GM19035 (cell line): ENCODE measurements around the gene IQSEC3.
"Not testable (repeated sequence)": the region's sequence is repeated elsewhere in the genome, so short reads cannot be mapped to it uniquely, and the experiment has no call there.

Experiments
- ATAC-seq: cut with Tn5 transposase; IDR thresholded peaks from one replicate; pipeline ENCODE4 v1.9.1; 2021; ENCODE audit not compliant: unreplicated experiment

IQSEC3 gene

GRCh38 chr12:52902-53734 is 13.4 kb upstream of the IQSEC3 start:
- ATAC-seq: not testable (repeated sequence)

DNA sequence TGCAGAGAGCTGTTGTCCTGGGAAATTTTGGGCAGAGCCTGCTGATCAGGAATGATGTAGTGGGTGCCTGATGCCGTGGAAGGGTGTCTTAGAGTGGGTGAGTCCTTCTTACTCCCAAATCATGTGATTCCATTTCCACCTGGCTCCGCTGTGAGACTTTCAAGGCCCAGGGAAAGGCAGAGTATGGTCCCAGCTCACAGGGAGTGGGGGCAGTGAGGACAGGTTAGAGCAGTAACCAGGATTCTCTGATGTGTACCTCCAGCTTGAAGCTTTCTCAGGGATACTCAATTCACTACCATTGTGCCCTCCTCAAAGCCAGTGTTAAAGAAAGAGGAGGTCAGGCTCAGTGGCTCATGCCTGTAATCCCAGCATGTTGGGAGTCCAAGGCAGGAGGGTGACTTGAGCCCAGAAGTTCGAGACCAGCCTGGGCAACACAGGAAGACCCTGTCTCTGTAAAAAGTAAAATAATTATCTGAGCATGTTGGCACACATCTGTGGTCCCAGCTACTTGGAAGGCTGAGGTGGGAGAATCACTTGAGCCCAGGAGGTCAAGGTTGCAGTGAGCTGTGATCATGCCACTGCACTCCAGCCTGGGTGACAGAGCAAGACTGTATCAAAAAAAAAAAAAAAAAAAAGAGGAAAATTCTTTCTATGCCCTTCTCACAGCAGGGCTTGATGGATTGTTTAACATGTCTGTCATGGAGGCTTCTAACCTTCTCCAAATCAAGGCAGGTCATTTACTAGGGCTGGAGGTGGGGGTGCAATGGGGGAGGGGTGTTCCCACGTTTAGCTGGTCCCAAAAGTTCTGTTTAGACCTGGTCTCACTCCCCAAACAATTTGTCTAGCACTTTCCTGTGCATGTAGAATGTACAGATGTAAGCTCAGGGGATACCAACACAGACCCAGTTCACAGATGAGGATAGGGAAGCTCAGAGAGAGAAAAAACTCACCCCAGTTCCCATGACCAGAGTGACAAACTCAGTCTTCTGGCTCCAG is 12.5 kb upstream of the IQSEC3 start:
- no peak for ATAC-seq

- ATAC-seq: no peak
Observed at GRCh38 chr12:54750-55535, 11.6 kb upstream of the IQSEC3 start.

DNA sequence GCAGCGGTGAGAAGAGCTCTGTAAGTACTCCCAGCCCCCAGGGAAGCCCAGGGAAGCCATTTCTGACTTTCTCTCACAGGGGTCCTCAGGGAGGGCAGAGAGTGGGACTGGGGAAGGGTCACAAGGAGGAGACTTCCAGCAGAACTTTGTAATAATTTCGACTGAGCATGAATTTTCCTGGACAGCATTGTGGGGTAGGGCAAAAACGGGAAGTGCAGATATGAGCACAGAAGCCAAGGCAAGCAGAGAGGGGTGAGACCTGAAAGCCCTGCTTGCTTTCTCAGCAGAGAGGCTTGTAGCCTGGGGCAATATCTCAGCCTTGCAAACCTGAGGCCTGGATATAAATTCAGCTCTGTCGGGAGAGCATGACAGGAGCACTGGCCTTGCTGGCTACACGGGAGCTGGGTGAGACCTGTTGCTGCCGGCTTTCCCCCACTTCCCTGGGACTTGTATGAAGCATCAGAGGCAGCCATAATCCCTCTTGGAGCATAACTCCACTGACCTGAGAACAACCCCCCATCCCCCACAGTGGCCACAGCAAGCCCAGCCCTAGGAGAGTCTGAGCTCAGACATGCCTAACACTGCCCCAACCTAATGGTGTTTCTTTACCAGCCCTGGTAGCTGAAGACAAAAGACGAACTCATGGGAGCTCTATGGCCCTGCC is 9.8 kb upstream of the IQSEC3 start:
- ATAC-seq: no peak

DNA sequence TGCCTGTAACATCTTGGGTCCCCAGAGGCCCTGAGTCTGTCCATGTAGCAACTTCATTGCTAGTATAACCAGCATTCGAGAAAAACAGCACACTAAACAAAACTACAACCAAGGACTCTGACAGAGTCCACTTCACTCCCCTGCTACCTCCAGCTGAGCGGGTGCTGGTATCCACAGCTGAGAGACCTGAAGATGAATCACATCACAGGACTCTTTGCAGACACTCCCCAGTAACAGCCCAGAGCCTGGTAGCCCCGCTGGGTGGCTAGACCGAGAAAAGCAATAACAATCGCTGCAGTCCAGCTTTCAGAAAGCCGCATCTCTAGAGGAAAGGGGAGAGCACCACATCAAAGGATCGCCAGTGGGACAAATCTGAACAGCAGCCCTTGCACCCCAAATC is 9.0 kb upstream of the IQSEC3 start:
- ATAC-seq: no peak

DNA sequence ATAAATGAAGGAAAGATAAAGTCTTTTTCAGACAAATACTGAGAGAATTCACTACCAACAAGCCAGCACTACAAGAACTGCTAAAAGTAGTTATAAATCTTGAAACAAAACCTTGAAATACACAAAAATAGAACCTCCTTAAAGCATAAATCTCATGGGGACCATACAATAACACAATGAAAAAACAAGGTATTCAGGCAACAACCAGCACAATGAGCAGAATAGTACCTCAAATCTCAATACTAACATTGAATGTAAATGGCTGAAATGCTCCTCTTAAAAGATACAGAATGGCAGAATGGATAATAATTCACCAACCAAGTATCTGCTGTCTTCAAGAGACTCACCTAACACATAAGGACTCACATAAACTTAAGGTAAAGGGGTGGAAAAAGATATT is 7.7 kb upstream of the IQSEC3 start:
- no peak for ATAC-seq

- ATAC-seq: not testable (repeated sequence)
Observed at GRCh38 chr12:61845-62244, 4.7 kb upstream of the IQSEC3 start.

DNA sequence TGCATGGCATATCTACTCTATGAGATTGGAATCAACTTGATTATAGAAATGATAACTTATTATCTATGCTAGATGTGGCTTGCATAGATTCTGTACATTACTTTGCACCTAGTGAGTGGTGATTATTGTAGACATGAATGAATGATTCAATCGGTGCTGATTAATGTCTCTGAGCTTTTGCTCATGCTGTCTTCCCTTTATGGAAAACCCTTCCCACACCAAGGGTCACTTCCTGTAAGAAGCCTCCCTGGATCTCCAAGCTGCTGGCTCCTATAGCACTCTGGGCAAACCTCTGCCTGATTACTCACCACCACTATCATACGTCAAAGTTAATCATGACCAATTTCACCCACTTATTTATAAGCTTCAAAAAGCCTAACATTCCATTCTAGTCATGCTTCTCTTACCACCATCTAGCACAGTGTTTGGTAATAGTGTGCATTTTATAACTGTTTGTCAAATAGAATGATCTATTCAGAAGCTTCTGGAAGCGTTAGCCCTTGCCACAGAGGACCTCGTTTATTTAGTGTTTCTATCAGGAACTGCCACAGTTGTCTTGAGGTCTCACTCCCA is 990 bp upstream of the IQSEC3 start:
- not testable (repeated sequence) for ATAC-seq

DNA sequence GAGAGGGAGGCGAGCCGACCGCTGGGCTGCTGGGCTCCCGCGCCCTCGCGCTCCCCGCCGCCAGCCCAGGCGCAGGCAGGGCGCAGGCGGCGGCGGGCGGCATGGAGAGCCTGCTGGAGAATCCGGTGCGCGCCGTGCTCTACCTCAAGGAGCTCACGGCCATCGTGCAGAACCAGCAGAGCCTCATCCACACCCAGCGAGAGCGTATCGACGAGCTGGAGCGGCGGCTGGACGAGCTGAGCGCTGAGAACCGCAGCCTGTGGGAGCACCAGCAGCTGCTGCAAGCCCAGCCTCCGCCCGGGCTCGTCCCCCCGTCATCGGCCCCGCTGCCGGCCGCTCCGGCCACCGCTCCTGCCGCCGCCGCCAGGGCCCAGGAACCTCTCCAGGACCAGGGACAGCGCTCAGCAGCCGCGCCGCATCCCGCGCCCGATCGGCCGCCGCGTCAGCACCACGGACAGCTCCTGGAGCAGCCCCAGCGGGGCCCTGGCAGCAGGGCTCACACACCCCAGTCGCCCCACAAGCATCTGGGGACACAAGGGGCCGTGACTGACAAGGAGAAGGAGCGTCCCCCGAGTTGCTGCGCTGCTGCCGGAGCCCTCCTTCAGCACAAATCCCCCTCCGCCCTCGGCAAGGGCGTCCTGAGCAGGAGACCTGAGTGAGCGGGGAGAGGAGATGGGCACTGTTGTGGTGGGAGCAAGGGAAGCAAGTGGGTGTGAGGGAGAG is 376 bp downstream of the IQSEC3 start:
- ATAC-seq: peak; percentile 68

DNA sequence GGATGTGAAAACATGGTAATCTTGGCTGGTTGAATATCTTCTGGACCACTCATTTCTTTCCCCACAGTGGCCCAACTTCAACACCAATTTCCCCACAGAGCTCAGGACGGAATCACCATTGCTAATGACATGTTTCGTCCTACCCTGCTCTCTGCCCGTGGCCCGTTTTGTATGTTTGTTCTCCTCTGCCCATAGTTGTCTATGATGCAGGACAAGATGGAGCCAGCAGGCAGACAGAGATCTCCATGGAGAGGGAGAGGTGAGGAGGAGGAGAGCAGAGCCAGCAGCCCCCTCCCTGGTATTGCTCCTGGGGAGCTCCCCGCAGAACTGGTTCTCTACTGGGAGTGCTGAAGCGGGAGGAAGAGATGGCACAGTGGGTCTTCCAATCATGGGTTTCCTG is 3.1 kb downstream of the IQSEC3 start:
- ATAC-seq: not testable (repeated sequence)

- not testable (repeated sequence) for ATAC-seq
Observed at GRCh38 chr12:70541-70940, 4.0 kb downstream of the IQSEC3 start.

GRCh38 chr12:72018-72417 is 5.5 kb downstream of the IQSEC3 start:
- not testable (repeated sequence) for ATAC-seq

GRCh38 chr12:74420-75190 is 8.0 kb downstream of the IQSEC3 start:
- not testable (repeated sequence) for ATAC-seq

- ATAC-seq: not testable (repeated sequence)
Observed at GRCh38 chr12:75541-75940, 9.0 kb downstream of the IQSEC3 start.

DNA sequence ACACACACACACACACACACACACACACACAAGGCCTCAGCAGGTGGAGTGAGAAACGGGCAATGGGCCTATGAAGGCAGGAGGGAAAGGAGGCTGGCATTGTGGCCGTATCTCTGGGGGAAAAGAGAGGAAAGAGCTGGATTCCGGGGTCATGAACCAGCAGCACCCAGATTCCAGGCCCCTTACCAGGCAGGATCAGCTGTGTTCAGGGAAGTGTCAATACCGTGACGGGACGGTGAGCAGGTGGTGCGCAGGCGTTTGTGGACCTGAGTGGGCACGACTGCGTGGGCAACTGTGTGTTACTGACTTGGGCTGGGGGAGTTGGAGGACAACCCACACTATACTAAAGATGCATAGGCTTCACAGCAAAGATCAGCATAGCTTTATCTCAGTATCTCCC is 9.5 kb downstream of the IQSEC3 start:
- ATAC-seq: not testable (repeated sequence)

- not testable (repeated sequence) for ATAC-seq
Observed at GRCh38 chr12:76551-76950, 10.0 kb downstream of the IQSEC3 start.

- ATAC-seq: not testable (repeated sequence)
Observed at GRCh38 chr12:77101-77719, 10.6 kb downstream of the IQSEC3 start.

DNA sequence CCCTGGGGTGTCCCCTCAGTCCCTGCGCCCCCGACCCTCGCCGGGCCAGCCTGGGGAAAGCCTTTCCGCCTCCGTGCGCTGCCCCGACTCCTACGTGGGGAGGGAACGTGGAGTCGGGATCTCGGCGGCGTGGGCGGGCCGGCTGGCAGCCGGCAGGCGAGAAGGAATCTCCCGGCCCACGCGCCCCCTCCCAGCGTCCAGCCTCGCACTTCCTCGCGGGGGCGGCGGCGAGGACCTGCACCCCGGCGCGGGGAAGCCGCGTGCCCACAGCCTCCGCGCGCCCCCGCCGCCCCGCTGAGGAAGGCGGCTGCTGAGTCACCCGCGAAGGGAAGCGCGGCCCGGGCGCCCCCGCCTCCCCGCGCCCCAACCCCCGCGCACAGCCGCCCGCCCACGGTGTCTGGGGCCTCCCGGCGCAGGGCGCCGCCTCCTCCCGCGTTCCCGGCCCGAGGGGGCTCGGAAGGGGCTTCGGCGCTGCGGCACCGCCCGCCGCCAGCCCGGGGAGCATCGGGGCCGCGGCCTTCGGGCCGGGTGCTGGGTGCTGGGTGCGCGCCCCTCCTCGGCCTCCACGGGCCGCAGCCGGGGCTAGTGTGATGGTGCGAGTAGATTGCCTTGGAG is 11.3 kb downstream of the IQSEC3 start:
- not testable (repeated sequence) for ATAC-seq
